IMR-90 (cell line): Measurements from ENCODE around the gene BEAN1.

Experiments
- BHLHE40 ChIP-seq: fragments of 150-350 bp; IDR thresholded peaks from 2 replicates; pipeline ENCODE4 v1.6.1; 2016; ENCODE audit warnings: mild to moderate bottlenecking, low read depth, low read length
- CEBPB ChIP-seq: IDR thresholded peaks from 2 replicates; pipeline ENCODE4 v1.6.1; 2012; ENCODE audit warnings: low read depth, low read length, improper control_type of control experiment
- CHD1 ChIP-seq: IDR thresholded peaks from 2 replicates; pipeline ENCODE4 v1.6.1; 2012; ENCODE audit warnings: low read depth, low read length, improper control_type of control experiment
- CTCF ChIP-seq: conservative IDR thresholded peaks from 2 replicates; pipeline ENCODE4 v1.5.1; 2012; ENCODE audit warnings: mild to moderate bottlenecking, low read depth, low read length, improper control_type of control experiment
- MAFK ChIP-seq: IDR thresholded peaks from 2 replicates; pipeline ENCODE4 v1.6.1; 2012; ENCODE audit warnings: low read depth, low read length, improper control_type of control experiment
- MAZ ChIP-seq: IDR thresholded peaks from 2 replicates; pipeline ENCODE4 v1.6.1; 2012; ENCODE audit warnings: low read depth, mild to moderate bottlenecking, low read length, improper control_type of control experiment, moderate library complexity, borderline replicate concordance
- MXI1 ChIP-seq: IDR thresholded peaks from 2 replicates; pipeline ENCODE4 v1.6.1; 2012; ENCODE audit warnings: low read depth, mild to moderate bottlenecking, low read length, moderate library complexity, borderline replicate concordance
- POLR2A ChIP-seq: IDR thresholded peaks from 2 replicates; pipeline ENCODE4 v1.6.1; 2012; ENCODE audit warnings: mild to moderate bottlenecking, low read depth, low read length
- RAD21 ChIP-seq: IDR thresholded peaks from 2 replicates; pipeline ENCODE4 v1.6.1; 2012; ENCODE audit warnings: low read length, improper control_type of control experiment
- RCOR1 ChIP-seq: IDR thresholded peaks from 2 replicates; pipeline ENCODE4 v1.6.1; 2012; ENCODE audit warnings: mild to moderate bottlenecking, low read length, improper control_type of control experiment; ENCODE audit not compliant: insufficient replicate concordance
- RFX5 ChIP-seq: IDR thresholded peaks from 2 replicates; pipeline ENCODE4 v1.8.0; 2012; ENCODE audit warnings: low read depth, mild to moderate bottlenecking, low read length, moderate library complexity
- SMC3 ChIP-seq: fragments of 150-350 bp; IDR thresholded peaks from 2 replicates; pipeline ENCODE4 v1.6.1; 2016; ENCODE audit warnings: low read depth, mild to moderate bottlenecking, antibody characterized with exemption, low read length, moderate library complexity
- USF2 ChIP-seq: fragments of 150-350 bp; IDR thresholded peaks from 2 replicates; pipeline ENCODE4 v1.6.1; 2017; ENCODE audit warnings: mild to moderate bottlenecking, antibody characterized with exemption, low read length, low read depth
- TF ChIP-seq, protein P1 (sequence below): fragments of 150-350 bp; IDR thresholded peaks from 2 replicates; pipeline ENCODE4 v1.6.1; 2016; ENCODE audit warnings: low read depth, mild to moderate bottlenecking, low read length, moderate library complexity, borderline replicate concordance

GRCh38 chr16:66454751-66455150 is 27.7 kb downstream of the BEAN1 start:
- TF ChIP-seq CTCF (no peak), POLR2A (no peak), MXI1 (no peak), MAFK (no peak), MAZ (no peak), RAD21 (no peak), USF2 (no peak), RFX5 (no peak), CEBPB (no peak), BHLHE40 (no peak), RCOR1 (no peak), SMC3 (no peak), CHD1 (no peak)
- TF ChIP-seq, protein P1, sequence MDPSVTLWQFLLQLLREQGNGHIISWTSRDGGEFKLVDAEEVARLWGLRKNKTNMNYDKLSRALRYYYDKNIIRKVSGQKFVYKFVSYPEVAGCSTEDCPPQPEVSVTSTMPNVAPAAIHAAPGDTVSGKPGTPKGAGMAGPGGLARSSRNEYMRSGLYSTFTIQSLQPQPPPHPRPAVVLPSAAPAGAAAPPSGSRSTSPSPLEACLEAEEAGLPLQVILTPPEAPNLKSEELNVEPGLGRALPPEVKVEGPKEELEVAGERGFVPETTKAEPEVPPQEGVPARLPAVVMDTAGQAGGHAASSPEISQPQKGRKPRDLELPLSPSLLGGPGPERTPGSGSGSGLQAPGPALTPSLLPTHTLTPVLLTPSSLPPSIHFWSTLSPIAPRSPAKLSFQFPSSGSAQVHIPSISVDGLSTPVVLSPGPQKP = no peak
